ENCODE measurements around the gene CACNA1D.

CACNA1D gene

DNA sequence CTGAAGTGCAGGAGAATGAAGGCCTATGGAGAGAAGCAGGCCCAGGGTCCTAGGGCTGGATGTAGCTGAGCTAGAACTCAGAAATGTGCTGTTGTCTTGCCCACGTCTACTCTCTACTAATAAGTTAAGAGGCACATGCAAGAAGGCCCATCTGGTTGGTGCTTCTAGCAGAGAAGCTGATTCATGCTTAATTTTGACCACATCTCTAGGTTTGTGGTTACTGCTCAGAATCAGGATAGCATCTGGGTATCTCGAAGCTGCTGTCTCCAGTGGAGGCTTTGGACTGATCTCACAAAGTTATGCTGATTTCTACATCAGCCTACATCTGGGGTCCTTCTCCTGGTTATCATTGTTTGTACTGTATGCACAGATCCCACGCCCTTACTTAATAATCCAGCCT is 87.3 kb downstream of the CACNA1D start:
- no peak for DNase-seq

DNA sequence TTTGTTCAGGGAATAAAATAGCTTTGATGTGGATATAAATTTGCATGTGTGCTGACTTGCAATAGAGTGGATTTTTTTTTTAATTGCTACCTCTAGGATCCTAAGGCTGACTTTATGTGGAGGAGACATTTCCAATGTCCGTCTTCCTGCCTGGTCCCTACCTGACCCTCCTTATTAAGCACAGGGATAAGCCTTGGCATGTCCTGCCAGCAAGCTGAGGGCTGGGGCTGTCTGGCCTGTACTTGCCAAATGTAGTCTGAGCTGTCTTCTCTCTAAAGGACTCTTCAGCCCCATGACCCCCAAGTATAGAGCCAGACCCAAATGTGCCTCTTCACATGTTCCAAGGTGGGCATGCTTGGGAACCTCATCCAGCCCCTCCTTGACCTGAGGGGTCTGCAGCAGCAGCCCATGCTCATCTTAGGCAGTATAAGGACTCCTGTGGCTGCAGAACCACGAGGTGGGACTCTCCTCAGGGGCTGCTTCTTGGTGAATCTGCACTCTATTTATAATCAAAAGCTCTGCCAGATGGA is 88.8 kb downstream of the CACNA1D start:
- no peak for DNase-seq

DNA sequence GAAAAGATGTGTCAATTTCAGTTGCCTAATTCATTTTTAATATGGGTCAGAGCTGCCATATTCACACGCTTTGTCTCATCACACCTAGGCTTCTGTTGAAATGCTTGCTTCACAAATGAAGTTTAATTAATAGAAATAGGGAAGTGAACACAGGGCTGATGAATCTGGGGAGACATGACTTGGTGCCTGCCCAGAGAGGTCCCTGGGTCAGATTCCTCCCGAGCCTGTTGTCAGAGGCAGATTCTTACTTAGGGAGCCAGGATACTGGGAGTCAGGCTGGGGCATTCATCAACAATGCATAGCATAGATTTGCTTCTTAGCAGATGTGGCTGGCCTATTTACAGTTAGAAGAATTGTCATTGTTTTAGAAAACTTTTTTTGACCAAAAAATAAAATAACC is 90.6 kb downstream of the CACNA1D start:
- DNase-seq: no peak

DNA sequence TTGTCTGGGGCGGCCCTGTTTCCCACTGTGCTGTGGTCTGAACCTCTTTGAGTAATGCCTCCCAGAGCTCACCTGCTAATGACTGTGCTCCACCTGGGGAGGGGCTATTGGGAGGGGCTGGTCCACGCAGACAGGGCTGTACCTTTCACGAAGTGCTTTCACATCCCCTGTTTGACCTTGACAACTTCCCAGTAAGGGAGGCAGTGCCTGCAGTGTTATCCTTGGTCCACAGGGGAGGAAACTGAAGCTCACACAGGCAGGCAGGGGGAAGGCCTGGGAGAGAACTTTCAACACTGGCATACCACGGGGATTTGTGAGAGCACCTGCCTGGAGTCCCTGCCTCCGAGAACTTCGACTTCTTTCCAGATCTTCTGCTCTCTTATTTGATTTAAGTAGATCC is 91.2 kb downstream of the CACNA1D start:
- DNase-seq: no peak

DNA sequence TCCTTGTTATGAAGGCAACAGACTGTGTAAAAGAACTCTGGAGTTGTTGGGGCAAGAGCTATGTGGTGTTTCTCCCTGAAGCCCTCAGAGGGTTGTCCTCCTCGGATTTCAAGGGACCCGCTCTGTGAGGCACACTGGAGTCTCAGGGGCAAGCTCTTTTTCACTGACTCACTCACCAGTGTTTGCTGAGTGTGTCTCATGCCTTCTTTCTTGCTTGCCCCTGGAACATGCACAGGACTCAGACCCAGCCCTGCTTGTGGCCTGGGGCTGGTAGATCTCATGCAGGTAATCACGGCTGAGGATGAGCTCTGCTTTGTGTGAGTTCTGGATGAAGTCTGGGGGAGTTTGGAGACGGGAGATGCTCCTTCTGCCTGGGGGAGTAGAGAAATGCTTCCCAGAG is 93.7 kb downstream of the CACNA1D start:
- no peak for DNase-seq

DNA sequence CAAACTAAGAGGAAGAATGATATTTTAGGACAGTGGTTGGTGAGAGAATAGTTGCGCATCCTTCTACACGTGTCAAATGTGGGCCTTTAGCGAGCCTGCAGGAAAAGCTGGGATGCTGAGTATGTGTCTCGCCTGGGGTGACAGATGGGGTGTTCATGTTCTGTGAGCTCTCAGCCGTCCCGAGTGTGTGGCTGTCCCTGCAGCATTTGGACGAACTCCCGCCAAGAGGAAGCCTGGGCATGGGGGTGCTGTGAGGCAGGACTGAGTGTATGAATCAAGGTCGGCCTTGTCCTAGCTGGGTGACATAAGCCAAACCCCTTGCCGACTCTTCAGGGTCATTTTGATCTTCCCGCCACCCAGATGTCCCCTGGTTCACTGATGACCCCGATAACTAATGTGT is 94.8 kb downstream of the CACNA1D start:
- DNase-seq: no peak

DNA sequence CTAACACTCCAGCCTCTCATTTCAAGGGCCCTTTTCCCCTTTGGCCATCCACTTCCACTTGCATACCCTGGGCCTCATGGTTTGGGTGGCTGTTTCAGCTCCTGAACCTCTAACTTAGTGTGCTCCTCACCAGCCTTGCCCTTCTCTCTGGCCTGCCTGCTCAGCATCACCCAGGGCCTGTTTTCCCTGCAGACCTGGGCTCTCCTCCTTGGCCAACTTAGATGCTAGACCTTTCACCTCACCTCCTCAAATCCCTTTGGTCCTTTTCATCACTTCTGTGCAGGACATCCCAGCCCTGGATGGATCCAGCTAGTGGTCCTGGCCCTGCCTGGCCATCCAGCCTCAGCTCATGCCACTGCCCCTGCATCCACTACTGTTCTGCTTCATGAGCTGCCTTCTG is 95.4 kb downstream of the CACNA1D start:
- no peak for DNase-seq

DNA sequence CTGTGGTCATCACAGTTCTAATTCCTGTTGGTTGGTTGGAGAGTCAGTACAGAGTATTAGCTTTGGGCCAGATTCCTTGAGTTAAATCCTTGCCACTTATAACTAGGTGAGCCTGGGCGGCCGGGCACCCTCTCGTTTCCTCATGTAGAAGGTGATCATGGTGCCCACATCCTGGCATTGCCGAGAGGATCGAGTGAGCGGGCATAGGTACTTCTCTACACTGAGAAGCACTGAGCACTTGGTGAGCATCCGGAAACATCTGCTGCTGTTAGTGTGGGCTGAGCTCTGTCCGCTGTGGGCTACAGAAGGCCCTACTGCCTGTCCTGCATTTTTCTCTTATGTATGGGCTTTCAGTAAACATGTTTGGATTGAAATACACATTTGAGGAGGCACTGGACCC is 96.2 kb downstream of the CACNA1D start:
- DNase-seq: no peak

DNA sequence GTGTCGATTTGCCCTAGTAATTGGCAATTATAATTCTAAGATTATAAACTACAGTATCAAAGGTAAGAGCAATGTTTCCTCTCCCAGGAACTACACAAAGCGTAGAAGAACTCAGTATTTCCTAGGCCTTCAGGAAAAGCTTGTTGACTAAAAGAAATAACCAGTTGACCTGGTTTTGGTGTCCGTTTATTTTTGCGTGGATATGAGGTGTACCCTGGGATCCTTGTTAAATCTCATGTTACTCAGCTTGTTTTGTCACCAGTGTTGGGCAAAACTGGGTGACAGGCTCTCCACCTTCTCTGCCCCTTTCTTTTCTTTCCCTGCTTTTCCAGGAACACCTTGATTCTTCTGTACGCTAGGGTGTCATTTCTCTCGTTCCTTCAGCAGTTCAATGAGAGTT is 97.2 kb downstream of the CACNA1D start:
- no peak for DNase-seq

DNA sequence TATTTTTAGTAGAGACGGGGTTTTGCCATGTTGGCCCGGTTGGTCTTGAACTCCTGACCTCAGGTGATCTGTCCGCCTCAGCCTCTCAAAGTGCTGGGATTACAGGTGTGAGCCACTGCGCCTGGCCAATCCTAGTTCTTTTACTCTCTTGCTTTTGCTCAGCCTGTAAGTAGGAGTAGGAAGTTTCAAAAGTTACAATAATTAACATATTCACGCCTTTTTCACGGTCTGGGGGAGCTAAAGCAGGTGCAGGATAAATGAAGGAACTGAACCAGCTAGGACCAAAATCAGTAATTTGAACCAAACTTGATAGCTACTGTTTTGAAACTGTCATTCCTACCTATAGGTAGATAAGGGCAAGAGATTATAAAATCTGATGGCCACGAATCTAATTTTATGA is 98.5 kb downstream of the CACNA1D start:
- no peak for DNase-seq

DNA sequence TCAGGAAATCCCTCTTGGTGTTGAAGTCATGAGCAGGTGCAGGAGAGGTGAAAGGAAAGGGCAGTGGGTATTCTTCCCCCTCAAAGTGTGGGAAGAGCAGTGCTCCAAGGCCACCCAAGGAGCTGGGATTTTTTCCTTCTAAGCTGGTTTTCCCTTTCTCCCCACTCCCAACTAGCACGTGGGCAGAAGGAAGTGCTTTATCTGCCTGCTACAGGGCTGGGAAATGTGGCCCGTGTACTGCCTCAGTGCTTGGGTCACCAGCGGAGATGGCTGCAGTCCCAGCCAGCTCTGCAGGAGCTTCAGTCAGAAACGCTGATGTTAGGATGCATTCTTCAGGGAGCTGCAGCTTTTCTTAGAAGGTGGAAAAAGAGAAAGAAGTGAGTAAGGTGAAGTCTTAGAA is 99.2 kb downstream of the CACNA1D start:
- DNase-seq: no peak

DNA sequence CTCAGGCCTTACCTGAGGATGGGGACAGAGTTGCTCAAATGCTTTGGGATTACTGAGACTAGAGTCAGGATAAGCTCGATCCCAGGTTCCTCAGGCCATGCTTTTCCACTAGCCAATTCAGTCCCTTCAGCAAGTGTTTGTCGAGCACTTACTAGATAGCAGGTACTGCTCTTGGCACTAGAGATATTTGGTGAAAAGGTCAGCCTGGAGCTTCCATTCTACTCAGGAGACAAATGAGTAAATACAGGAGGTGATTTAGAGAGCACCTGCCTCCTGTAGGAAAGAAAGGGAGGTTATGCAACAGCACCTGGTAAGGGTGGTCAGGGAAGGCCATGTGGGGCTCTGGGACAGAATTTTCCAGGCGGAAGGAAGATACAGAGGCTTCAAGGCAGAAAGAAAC is 99.9 kb downstream of the CACNA1D start:
- no peak for DNase-seq

DNA sequence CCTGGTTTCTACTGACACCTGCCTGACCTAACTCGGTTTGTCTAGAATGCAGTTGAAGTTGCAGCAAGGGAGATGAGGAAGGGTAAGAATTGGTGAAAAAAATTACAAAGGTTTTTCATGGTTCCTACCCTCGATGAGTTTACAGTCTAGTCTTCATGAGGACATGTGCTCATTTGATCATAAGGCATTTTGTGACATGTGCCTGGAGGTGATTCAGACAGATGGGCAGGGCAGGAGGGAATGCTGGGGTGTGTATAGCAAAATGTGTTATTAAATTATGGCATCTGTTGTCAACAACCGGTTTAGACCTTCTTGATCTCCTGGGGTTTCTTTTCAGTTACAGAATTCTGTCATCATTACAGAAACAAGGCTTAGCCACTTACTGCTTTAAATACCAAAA is 101.2 kb downstream of the CACNA1D start:
- DNase-seq: no peak

DNA sequence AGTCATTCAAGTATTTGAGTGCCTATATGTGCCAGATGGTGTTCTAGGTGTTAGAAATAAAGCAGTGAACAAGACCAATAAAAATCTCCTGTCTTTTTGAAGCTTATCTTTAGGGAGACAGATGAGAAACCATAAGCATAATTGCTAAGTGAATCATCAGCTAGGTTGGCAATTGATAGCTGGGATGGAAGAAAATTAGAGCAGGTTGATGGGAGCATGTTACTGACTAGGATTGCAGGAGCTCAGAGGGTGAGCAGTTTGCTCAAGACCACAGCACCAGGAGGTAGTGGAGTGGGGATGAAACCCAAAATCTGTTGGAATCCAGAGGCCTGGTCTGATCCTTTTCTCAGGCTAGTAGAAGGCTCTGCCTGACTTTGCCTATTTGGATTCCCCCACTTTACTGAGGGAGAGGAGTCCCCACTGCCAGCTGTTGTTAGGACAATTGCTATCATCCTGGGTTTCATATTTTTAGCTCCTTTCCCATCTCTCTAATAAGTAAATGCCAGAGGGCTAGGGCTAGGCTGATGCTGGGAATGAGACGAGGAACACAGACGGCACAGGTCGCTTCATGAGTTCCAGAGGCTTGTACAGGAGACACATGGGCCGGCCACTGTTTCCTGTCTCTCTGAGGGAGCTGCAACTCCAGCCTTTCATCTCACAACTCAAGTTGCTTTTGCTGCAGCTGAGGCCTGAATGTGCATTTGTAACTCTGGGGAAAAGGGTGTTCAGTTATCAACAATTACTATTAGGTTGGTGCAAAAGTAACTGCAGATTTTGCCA is 102.9 kb downstream of the CACNA1D start:
- no peak for DNase-seq

DNA sequence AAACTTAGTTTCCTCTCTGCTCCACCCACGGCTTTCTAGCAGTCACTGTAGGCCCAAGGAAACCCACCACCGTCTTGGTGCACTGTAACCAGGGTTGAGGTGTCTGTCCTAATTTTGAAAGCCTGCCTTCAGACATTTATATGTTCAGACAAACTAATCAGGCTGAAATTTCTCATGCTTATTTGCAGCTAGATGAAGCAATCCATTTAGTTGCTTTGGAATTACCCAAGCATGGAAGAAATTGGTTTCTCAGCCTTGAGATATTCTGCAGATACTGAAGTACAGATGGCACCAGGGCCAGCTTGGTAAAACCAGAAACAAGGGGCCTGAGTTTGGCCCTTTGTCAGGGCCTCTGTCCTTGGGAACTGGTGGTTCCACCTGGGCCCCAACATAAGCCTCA is 105.4 kb downstream of the CACNA1D start:
- no peak for DNase-seq

DNA sequence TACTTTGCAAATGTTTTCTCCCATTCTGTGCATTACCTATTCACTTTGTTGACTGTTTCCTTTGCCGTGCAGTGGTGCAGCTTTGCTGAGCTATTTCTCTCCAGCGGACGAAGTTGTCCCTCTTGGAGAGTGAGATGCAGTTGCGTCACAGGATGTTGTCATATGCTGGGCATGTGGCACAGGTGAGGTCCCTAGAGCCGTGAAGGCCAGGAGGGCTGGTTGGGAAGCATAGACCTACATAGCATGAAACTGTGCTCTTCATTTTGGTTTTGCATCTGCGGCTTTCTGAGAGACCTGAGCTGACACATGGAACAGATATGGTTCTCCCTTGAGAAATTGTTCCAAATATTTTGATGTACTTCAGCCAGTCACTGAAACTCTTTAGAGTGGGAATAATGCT is 108.5 kb downstream of the CACNA1D start:
- no peak for DNase-seq

DNA sequence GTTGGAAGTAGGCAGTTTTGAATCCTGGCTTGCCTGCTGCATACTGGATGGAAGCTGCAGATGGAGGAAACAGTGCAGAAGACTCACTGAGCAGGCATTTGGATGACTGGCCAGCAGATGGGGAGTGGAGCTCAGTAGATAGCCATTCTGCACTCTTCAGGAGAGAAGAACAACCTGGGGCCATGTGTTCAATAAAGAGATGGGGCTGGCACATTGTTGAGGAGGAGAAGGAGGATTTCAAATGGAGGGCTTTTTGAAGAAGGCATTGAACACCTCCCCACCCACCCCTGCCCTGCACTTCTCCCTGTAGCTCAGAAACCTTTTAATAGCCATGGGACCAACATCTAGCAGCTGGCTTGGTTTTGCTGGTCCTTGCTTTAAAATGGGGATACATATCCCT is 109.8 kb downstream of the CACNA1D start:
- no peak for DNase-seq

DNA sequence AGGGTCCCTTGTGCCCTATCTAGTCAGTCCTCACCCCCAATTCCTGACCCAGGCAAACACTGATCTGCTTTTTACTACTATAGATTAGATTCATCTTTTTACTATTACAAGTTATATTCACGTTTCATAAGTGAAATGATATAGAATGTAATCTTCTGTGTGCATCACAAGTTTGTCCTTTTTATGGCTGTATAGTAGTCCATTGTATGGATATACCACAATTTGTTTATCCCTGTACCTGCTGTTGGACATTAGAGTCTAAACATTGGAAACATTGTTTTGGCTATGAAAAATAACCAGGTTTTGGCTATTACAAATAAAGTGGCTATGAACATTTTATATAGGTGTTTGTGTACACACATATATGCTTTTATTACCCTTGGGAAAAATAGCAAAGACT is 112.4 kb downstream of the CACNA1D start:
- DNase-seq: no peak

DNA sequence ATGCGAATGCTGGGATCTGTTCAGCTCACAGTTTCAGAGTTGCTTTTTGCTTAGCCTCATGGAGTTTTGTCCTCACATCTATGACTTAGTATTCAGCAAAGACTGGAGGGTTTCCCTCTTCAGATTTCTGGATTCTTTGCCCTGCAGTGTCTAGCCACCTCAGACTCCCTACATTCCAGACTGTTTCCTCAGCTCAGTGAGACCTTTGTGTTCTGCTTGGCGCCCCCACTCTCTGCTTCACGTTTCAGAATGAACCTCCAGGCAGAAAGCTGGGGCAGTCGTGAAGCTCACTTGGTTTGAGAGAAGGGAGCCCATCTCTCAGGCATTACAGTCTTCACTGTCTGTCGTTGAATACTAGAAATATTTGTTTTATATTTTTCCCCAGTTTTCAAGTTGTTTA is 118.1 kb downstream of the CACNA1D start:
- DNase-seq: no peak

DNA sequence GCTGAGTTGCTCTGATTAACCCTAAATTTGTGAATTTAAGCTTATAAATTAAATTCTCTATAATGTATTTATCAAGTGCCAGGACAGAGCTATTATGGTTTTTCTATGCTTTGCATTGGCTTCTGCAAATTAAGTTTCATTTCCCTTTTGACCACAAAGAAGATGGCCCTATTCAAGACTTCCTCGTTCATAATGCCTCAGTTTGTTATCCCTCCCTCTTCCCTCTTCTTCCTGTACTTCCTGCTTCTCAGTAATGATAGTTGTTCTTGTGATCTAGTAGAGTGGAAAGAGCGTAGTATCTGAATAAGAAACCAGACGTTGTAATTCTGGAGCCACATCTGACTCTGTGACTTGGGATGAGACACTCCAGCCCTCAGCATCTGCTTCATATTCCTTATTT is 118.7 kb downstream of the CACNA1D start:
- no peak for DNase-seq

DNA sequence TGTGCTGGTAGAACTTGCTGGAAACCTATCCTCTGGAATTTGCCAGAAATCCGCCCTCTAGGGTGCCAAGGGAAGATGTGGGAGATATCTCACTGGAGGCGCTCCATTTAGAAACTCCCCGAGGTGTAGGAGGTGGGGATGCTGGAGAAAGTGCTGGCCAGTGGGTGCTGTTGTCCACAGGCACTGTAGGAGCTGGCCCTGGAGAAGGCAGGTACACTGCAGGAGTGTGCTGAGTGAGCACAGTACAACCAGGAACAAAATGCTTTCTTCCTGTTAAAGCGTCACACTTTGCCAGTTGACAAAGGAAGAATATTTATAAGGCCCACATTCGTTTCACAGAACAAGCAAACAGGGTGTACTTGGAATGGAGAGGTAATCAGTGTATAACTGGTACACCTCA is 119.9 kb downstream of the CACNA1D start:
- DNase-seq: no peak

DNA sequence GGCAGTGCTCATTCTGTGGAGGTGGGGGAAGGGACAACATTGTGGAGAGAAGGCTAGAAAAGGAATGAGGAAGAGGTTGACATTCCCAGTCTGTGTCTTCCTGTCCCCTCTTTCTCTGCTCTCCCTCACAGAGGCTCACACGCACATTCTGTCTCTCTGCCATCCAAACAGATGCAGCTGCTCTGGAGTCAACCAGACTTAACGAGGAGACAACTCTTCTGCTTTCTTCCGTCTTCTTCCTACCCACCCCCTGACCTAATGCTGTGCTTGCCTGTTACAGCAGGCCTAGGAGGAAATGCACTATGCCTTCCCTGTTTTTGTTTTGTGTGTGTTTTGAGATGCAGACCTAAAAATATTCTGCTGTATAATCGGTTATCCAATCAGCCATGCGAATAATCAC is 121.9 kb downstream of the CACNA1D start:
- no peak for DNase-seq

DNA sequence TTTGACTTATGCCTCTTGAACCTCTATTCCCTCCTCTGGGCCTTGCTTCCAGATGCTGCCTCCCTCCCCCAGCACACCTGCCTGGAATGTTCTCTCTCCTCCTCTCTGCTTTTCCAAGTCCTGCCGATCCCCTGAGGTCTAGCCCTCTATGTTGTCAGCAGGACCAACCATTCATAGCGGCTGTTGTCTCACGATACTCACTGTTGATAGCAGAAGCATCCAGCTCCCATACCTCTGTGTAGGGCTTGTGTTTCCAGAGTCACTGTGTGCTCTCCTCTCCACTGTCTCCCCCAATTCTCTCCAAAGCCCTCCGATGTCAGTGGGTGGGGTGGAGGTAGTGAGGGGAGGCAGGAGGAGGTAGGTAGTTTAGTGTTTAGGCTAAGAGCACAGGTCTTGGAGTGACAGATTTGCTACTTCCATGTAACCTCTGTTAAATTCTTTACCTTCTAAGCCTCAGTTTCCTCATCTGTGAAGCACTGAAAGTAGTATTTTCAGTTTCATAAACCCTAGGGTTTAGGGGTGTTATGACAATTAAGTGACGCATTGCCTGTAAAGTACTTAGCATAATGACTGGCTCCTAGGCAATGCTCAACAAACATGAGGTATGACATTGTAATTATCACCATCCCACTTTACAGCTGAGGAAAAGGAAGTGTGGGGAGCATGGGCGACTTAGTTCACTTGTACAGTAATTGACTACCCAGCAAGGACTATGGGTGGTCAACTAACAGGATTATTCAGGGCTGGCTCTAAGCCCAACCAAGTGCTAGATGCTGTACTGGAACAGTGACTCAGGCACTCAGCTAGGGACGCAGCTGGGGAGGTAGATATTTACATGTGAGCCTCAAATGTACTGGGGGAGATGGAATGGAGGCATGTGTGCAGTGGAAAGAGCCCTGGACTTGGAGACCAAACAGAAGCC is 122.8 kb downstream of the CACNA1D start:
- no peak for DNase-seq

DNA sequence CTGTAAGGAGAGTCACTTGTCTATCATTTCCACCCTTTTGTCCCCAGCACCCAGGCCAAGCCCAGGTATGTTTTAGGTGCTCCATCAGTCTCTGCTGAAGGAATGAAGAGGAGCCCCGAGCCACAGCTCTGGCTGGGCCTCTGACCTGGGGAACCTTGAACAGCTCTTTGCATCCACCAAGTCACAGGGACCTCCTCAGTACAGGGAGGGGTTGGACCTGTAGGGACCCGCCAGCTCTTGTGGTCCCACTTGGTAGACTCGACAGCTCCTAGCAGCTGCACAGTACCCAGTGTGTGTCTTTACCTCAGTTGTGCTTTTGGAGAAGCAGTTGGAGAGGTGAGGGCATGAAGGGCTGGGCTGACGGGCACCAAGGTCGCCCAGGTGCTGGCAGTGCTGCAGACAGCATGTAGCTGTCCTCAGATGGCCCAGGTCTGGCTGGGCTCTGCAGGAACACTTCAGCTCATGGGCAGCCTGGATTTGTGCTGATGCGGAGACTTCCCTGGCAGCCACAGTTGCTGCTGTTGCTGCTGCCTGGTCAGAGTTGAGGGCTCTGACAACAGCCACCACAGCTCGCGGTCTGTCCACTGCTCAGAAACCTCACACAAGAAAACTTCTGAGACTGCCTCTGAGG is 123.6 kb downstream of the CACNA1D start:
- no peak for DNase-seq

Measured in NCI-H2227 treated with DMSO at 0.1 percent for 48 hours (cell line).